ENCODE data around the gene ACADS.

Gene ACADS

GRCh38 chr12:120760349-120761254 is 35.0 kb downstream of the ACADS start:
- TF ChIP-seq ZC3H10 (CRISPR knock-in tag; IDR thresholded peaks at IDR 0.05) (no peak), TSHZ2 (CRISPR knock-in tag; IDR thresholded peaks at IDR 0.05) (no peak), BACH2 (CRISPR knock-in tag; IDR thresholded peaks at IDR 0.05; ENCODE audit: borderline replicate concordance) (no peak), ZFP30 (CRISPR knock-in tag; IDR thresholded peaks at IDR 0.05) (no peak), ZFP3 (CRISPR knock-in tag; IDR thresholded peaks at IDR 0.05) (no peak), ISL1 (CRISPR knock-in tag; IDR thresholded peaks at IDR 0.05) (no peak), PPARA (CRISPR knock-in tag; IDR thresholded peaks at IDR 0.05; ENCODE audit: borderline replicate concordance) (no peak), ESRRG (CRISPR knock-in tag; IDR thresholded peaks at IDR 0.05) (no peak), CREB5 (CRISPR knock-in tag; IDR thresholded peaks at IDR 0.05; ENCODE audit: low read depth) (no peak), PATZ1 (CRISPR knock-in tag; IDR thresholded peaks at IDR 0.05; ENCODE audit: borderline replicate concordance) (no peak)

GRCh38 chr12:120761519-120761934 is 35.9 kb downstream of the ACADS start:
- no peak for ATAC-seq
- TF ChIP-seq CREB5 (CRISPR knock-in tag; IDR thresholded peaks at IDR 0.05; ENCODE audit: low read depth) (no peak), OSR1 (CRISPR knock-in tag; IDR thresholded peaks at IDR 0.05) (no peak), CSDC2 (CRISPR knock-in tag; IDR thresholded peaks at IDR 0.05) (no peak), PATZ1 (CRISPR knock-in tag; IDR thresholded peaks at IDR 0.05; ENCODE audit: borderline replicate concordance) (no peak), TOX (CRISPR knock-in tag; IDR thresholded peaks at IDR 0.05; ENCODE audit: borderline replicate concordance) (no peak), ZNF8 (CRISPR knock-in tag; IDR thresholded peaks at IDR 0.05) (no peak)

More at GRCh38 chr12:120760349-120761254, 35.0 kb downstream of the ACADS start:
- ATAC-seq: no peak

GRCh38 chr12:120762086-120762485 is 36.5 kb downstream of the ACADS start:
- ATAC-seq: no peak
- no peak for TF ChIP-seq CREB5 (CRISPR knock-in tag; IDR thresholded peaks at IDR 0.05; ENCODE audit: low read depth)
- TF ChIP-seq TSHZ2 (CRISPR knock-in tag; IDR thresholded peaks at IDR 0.05): no peak
- no peak for TF ChIP-seq TOX (CRISPR knock-in tag; IDR thresholded peaks at IDR 0.05; ENCODE audit: borderline replicate concordance)

Measured in SK-N-SH treated with all-trans-retinoic acid at 6 μM for 48 hours (cell line).